ACHN (cell line): ENCODE results near the gene EPX.
A peak's percentile ranks its signal among the peaks of the same experiment; 100 is the strongest.

Experiments
- DNase-seq: peaks from one replicate; pipeline ENCODE4 v3.0.0-alpha.2; 2015
- in situ Hi-C: cut with HindIII; loops from 2 replicates; pipeline ENCODE4 v1.10.0; 2017; ENCODE audit warnings: low sequenced_read_pairs, low pct_ligation_motif_present, low pct_unique_long_range_greater_than_20kb

The EPX gene

DNA sequence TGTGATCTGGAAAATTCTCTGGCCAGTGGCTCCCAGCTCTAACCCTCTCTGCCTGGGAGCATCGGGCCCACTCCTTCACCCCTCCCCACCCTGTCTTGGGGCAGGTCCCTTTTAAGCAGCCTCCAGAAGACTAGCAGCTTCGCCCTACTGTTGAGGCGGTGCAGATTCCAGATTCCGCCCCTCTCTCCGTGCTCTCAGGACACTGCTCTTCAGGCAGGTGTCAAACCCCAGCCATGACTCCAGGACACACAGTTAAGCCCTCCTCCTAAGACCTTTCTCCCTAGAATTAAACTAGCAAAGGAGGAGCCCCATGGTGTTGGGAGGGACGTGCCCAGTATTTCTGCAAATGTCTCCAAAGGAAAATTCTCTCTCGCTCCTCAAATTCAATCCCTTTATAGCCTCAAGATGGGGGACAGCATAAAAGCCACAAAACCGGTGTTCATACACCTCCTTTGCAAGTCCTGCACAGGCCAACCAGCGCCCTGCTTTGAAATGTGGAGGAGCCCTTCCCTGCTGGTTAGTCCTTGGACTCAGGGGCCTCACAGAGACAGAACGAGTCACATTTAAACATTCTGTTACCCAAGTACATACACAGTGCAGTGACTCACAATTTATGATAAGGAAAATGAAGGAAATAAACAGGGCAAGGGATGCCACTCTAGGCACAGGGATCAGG lies 53.0 kb downstream of the EPX start:
- DNase-seq, result no peak
- in situ Hi-C loops, result no loop called here

GRCh38 chr17:58246104-58246740 lies 53.7 kb downstream of the EPX start:
- DNase-seq, result no peak
- in situ Hi-C loops, result no loop called here

DNA sequence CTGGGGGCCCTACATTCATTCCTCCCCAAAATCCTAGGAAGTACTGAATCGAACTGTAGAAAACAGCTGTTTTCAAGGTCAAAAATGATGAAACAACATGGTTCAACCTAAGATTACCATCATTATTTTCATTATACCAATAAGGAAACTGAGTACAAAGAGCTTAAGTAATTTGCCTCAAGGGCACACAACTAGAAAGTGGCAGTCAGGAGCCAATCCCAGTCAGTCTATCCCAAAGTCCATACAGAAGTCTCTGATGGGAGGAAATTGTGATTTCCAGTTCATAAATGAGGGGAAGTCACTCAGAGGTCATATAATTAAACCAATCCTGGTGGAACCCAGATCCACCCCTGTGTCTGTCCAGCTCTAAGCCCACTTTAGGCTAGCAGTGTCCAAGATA lies 54.3 kb downstream of the EPX start:
- in situ Hi-C loops, result no loop called here
- no peak for DNase-seq

- DNase-seq, result no peak
- in situ Hi-C loops, result no loop called here
Observed at GRCh38 chr17:58247511-58248363, 55.2 kb downstream of the EPX start.

GRCh38 chr17:58248955-58249269 lies 56.4 kb downstream of the EPX start:
- in situ Hi-C loops, result no loop called here
- DNase-seq, result no peak

DNA sequence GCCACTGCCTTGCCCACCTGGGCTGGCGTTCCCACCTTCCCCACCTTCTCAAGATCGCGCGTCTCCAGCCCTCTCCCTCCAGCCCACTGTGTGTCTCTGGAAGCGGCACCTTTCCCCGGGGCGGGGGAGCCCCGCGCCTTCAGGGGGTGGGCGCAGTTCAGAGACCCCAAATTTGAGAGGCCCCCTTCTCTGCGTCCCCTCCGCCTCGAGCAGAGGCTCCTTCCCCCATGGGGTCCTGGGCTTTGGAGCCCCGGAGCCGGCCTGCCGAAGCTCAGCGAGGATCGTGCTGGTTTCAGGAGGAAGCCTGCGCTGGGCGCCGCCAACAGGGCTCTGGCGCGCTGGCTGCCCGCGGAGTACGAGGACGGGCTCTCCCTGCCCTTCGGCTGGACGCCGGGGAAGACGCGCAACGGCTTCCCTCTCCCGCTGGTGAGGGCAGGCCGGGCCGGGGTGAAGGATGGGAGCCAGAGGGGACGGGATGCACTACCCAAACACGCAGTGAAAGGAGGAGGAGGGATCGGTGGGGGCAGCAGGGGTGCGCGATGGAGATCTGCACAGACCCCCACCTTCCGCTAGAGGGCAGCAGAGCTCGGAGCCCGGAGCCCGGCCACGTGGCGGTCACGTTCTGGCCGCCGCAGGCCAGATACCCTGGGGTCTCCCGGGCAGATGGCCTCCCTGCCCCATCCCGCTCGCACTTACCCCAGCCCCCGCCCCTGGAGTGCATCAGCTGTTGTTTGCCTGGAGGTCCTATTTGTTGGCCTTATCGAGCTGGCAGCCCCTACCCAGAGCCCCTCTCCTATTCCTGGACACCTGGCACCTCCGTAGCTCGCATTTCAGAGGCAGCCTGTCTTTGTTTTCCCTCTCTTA lies 57.0 kb downstream of the EPX start:
- in situ Hi-C loops, result no loop called here
- DNase-seq, result peak; percentile 48

DNA sequence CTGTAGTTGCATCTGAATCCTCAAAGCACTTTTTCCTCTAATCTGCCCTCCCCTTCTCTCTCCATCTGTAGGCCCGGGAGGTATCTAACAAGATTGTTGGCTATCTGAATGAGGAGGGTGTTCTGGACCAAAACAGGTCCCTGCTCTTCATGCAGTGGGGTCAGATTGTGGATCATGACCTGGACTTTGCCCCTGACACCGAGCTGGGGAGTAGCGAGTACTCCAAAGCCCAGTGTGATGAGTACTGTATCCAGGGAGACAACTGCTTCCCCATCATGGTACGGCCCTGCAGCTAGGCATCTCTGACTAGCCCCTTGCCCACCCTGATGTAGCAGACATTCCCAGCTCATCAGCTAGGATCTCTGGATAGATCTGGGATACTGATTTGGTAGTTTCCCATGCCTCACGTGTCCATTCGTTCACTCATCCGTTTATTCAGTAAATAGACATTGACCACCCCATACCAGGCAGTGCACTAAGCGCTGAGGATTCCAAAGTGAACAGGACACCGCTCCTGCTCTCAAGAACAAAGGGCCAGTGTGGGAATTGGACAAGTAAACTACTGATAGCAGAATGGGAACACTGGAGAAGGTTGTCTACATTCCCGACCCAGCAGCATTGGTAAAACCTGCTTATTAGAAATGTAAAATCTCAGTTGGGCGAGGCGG lies 58.0 kb downstream of the EPX start:
- in situ Hi-C loops, result no loop called here
- DNase-seq, result no peak

GRCh38 chr17:58252141-58252540 lies 59.6 kb downstream of the EPX start:
- in situ Hi-C loops, result no loop called here
- no peak for DNase-seq

- in situ Hi-C loops, result no loop called here
Observed at GRCh38 chr17:58253082-58253481, 60.6 kb downstream of the EPX start.

More at GRCh38 chr17:58253082-58253481, 60.6 kb downstream of the EPX start:
- no peak for DNase-seq
